PC-3 (cell line): Measurements from ENCODE around the gene MB. TPM values are rescaled to one million over a fixed set of nuclear protein-coding genes. Genes with fewer than 3 reads are reported as not detected.
A peak's percentile ranks its signal among the peaks of the same experiment; 100 is the strongest.

Source experiments
- ATAC-seq: fragments of 200-7000 bp; cut with Tn5 transposase; 2 replicates; pipeline ENCODE4 v1.9.1; 2020; ENCODE audit warnings: mild to moderate bottlenecking, moderate library complexity
- BruUV-seq: library from RNA; stranded (reverse); fragments of 400-500 nt; replicated peaks from 2 replicates; lab custom pipeline; 2021; lab: Mats Ljungman, UMichigan
- CTCF ChIA-PET: fragments of 300-600 bp; sonication (Branson Sonifier 250); formaldehyde crosslinking; loops from one replicate; lab custom pipeline; 2022; ENCODE audit warnings: antibody characterized with exemption; lab: Charles Lee
- POLR2A ChIA-PET: fragments of 300-600 bp; sonication (Branson Sonifier 250); formaldehyde crosslinking; loops from one replicate; lab custom pipeline; 2022; ENCODE audit warnings: antibody characterized with exemption; ENCODE audit not compliant: unreplicated experiment; lab: Charles Lee
- DNase-seq: peaks from one replicate; pipeline ENCODE4 v3.0.0-alpha.2; 2015
- H2AFZ ChIP-seq: fragments of 300-600 bp; sonication (generic); 2 replicates; pipeline ENCODE4 v1.6.0; 2016; ENCODE audit warnings: antibody characterized with exemption, low read length
- H3F3A ChIP-seq: fragments of 300-600 bp; sonication (generic); one replicate; pipeline ENCODE4 v1.6.0; 2017; ENCODE audit warnings: antibody characterized with exemption, low read length, control low read depth, mild to moderate bottlenecking; ENCODE audit not compliant: unreplicated experiment
- H3K27ac ChIP-seq: fragments of 300-600 bp; sonication (generic); 2 replicates; pipeline ENCODE4 v1.5.1; 2016; ENCODE audit warnings: mild to moderate bottlenecking, low read length
- H3K27me3 ChIP-seq: fragments of 300-600 bp; sonication (generic); 2 replicates; pipeline ENCODE4 v1.6.1; 2016; ENCODE audit warnings: low read length, mixed read lengths
- H3K36me3 ChIP-seq: fragments of 300-600 bp; sonication (generic); 2 replicates; pipeline ENCODE4 v1.6.1; 2016; ENCODE audit warnings: low read depth, mixed run types, low read length, mixed read lengths
- H3K4me1 ChIP-seq: fragments of 300-600 bp; sonication (generic); 2 replicates; pipeline ENCODE4 v1.5.1; 2016; ENCODE audit warnings: low read length; ENCODE audit not compliant: insufficient read depth
- H3K4me2 ChIP-seq: fragments of 300-600 bp; sonication (generic); 2 replicates; pipeline ENCODE4 v1.6.0; 2016; ENCODE audit warnings: low read length
- H3K4me3 ChIP-seq: fragments of 300-600 bp; sonication (generic); 2 replicates; pipeline ENCODE4 v1.5.1; 2016; ENCODE audit warnings: mild to moderate bottlenecking, low read length, mixed read lengths
- H3K79me2 ChIP-seq: fragments of 300-600 bp; sonication (generic); 2 replicates; pipeline ENCODE4 v1.6.1; 2017; ENCODE audit warnings: low read length, mixed read lengths
- H3K9ac ChIP-seq: fragments of 300-600 bp; sonication (generic); 2 replicates; pipeline ENCODE4 v1.6.0; 2016; ENCODE audit warnings: mild to moderate bottlenecking, low read length
- H3K9me2 ChIP-seq: fragments of 300-600 bp; sonication (generic); replicated peaks from 2 replicates; pipeline ENCODE4 v1.6.1; 2016; ENCODE audit warnings: mixed run types, low read length, mixed read lengths
- H3K9me3 ChIP-seq: fragments of 300-600 bp; sonication (generic); 2 replicates; pipeline ENCODE4 v1.6.1; 2016; ENCODE audit warnings: low read length, mixed read lengths
- H4K20me1 ChIP-seq: fragments of 300-600 bp; sonication (generic); 2 replicates; pipeline ENCODE4 v1.6.1; 2016; ENCODE audit warnings: low read length, mixed read lengths
- CTCF ChIP-seq: fragments of 300-600 bp; sonication (generic); conservative IDR thresholded peaks from 2 replicates; pipeline ENCODE4 v1.5.1; 2017; ENCODE audit warnings: antibody characterized with exemption, low read depth, mild to moderate bottlenecking, low read length
- EZH2 ChIP-seq: fragments of 300-600 bp; sonication (generic); IDR thresholded peaks from one replicate; pipeline ENCODE4 v1.6.1; 2017; ENCODE audit warnings: antibody characterized with exemption, mild to moderate bottlenecking, low read length; ENCODE audit not compliant: unreplicated experiment
- EZH2phosphoT487 ChIP-seq: fragments of 300-600 bp; sonication (generic); IDR thresholded peaks from 2 replicates; pipeline ENCODE4 v1.6.1; 2018; ENCODE audit warnings: mild to moderate bottlenecking, antibody characterized with exemption, low read length, borderline replicate concordance
- intact Hi-C: fragments of 100-400 bp; cut with micrococcal nuclease; formaldehyde crosslinking; loops from 2 replicates; pipeline ENCODE4 v1.9.0; 2023
- total RNA-seq: library from RNA; depleted of rRNA; stranded (reverse); fragments of >200 nt; gene quantifications from 2 replicates; pipeline ENCODE4 v1.2.3, GENCODE V29; 2014

MB gene
- total RNA-seq, 1 experiment from 2014 or later, result 14.6 TPM

DNA sequence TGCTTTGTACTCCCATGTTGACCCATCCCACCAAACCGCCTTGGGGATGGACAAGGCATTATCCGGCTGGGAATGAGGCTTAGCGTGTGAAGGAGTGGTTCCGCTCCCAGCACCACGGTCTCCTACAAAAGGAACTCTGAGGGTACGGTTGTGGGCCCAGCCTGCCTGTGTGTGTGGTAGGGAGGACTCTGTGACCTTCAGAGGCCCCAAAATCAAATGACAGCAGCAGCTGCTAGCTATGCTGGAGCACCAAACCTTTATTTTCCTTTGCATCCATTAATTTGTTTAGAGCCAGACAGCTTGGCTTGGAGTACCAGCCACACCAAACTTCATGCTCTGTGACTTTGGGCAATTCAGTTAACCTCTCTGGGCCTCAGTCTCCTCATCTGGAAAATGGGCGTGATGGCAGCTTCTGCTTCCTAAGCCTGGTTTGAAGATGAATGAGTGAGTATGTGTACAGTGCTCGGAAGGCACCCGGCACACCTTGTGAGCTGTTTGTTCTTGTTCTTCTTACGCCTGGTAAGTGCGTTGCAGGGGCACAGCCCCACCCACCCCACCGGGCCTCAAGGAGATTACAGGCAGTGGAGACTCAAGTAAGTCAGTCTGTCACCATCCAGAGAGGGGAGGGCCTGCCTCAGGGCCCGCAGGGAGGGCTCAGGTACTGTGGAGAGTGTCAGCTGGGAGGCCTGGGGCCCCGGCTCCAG is 25.3 kb downstream of the MB start:
- no TSS peak for BruUV-seq
- TF ChIP-seq EZH2phosphoT487 (no peak), EZH2 (no peak), CTCF (no peak)
- no peaks in the 10 kb centered on the region for H3K27me3 ChIP-seq
- ChIA-PET POLR2A (no interaction called here), CTCF (no interaction called here)
- H3K9me3 ChIP-seq, result no peaks in the 10 kb centered on the region
- no peaks in the 10 kb centered on the region for H3F3A ChIP-seq
- H3K9ac ChIP-seq, result no peak overlapping the region
- H2AFZ ChIP-seq, result no peak overlapping the region
- no peak for DNase-seq
- no peaks in the 10 kb centered on the region for H3K36me3 ChIP-seq
- H3K4me3 ChIP-seq, result no peak overlapping the region
- H3K79me2 ChIP-seq, result no peaks in the 10 kb centered on the region
- no peak overlapping the region for H3K27ac ChIP-seq
- H3K4me2 ChIP-seq, result no peak overlapping the region
- ATAC-seq, result no peak
- intact Hi-C loops, result no loop called here
- no peaks in the 10 kb centered on the region for H3K9me2 ChIP-seq
- H4K20me1 ChIP-seq, result no peaks in the 10 kb centered on the region
- H3K4me1 ChIP-seq, result peaks cover 39% of the 10 kb centered on the region

DNA sequence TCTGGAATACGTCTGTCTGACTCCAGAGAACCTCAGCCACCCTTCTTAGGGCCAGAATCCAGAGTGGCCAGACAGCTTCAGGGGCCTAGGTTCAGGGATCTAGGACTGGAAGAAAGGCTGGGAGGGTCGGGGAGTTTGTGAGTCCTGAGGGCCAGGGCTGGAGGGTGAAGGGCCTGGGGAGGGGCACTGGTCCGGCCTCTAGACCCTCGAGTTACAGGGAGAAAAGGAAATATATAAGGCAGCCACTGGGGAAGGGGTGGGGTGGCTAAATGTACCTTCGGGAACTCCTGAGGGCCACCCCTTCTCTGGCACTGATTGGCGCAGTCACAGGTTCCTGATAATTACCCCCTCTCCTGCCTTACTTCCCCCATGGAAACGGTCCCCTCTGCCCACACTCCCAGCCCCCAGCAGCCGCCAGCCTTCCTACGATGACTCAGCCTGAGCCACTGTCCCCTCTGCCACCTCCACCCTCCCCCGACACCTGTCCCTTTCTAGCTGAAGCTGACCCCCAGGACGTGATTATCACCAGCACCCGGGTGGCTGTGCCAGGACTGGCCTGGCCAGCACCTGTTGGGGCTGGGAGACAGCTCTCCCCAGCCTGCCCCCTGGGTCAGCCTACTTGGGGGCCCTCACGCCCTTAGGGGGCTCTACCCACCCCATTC is 26.4 kb downstream of the MB start:
- ATAC-seq, result no peak
- TF ChIP-seq CTCF, result no peak
- TF ChIP-seq EZH2phosphoT487, result no peak
- TF ChIP-seq EZH2, result no peak
- BruUV-seq, result no TSS peak
- Histone ChIP-seq H3F3A (no peaks in the 10 kb centered on the region), H3K9ac (no peak overlapping the region), H3K9me3 (no peaks in the 10 kb centered on the region), H3K9me2 (no peaks in the 10 kb centered on the region), H3K4me3 (no peak overlapping the region), H3K79me2 (no peaks in the 10 kb centered on the region), H3K27me3 (no peaks in the 10 kb centered on the region), H4K20me1 (no peaks in the 10 kb centered on the region), H3K4me2 (no peak overlapping the region), H3K4me1 (peaks cover 42% of the 10 kb centered on the region), H3K27ac (no peak overlapping the region), H3K36me3 (no peaks in the 10 kb centered on the region), H2AFZ (no peak overlapping the region)
- intact Hi-C loops, result no loop called here
- no peak for DNase-seq
- ChIA-PET CTCF (no interaction called here), POLR2A (no interaction called here)

- no peak for DNase-seq
- Histone ChIP-seq H3K4me1 (peaks cover 42% of the 10 kb centered on the region), H3K36me3 (no peaks in the 10 kb centered on the region), H4K20me1 (no peaks in the 10 kb centered on the region), H3K9ac (no peak overlapping the region), H3K4me2 (no peak overlapping the region), H2AFZ (no peak overlapping the region), H3K4me3 (no peak overlapping the region), H3K9me2 (no peaks in the 10 kb centered on the region), H3F3A (no peaks in the 10 kb centered on the region), H3K27ac (peak overlapping the region; percentile 70), H3K27me3 (no peaks in the 10 kb centered on the region), H3K79me2 (no peaks in the 10 kb centered on the region), H3K9me3 (no peaks in the 10 kb centered on the region)
- POLR2A ChIA-PET, result no interaction called here
- ATAC-seq, result no peak
- no peak for TF ChIP-seq EZH2phosphoT487
- no peak for TF ChIP-seq CTCF
- no peak for TF ChIP-seq EZH2
- intact Hi-C loops, result loop anchor here (2.0 kb wide), 1 partner anchor 33 kb away; no protein-coding TSS in a partner anchor
- CTCF ChIA-PET, result interaction anchor here (0.8 kb wide), 1 partner anchor 251 kb away, joined by 3 read pairs; no protein-coding TSS in a partner anchor
- BruUV-seq, result no TSS peak
These were observed 27.4 kb downstream of the MB start for GRCh38 chr22:35589756-35590093.
